Heart left ventricle (tissue), 16 donors: ENCODE results near the gene ACIN1. TPM values are rescaled to one million over a fixed set of nuclear protein-coding genes. Genes with fewer than 3 reads are reported as not detected.

Experiments
- ATAC-seq, 4 donors: fragments of 200-7000 bp; cut with Tn5 transposase; one replicate each; pipeline ENCODE4 v1.9.1; 2020 to 2022; ENCODE audit warnings: moderate library complexity in 4 of 4, mild to moderate bottlenecking in 3 of 4, moderate number of reproducible peaks in 1 of 4
- DNase-seq, 5 donors: peaks; one replicate each; pipeline ENCODE4 v3.0.0-alpha.2; 2020
- H3K27ac ChIP-seq, 12 donors: fragments of 200-600 bp; sonication (generic) in 4 of 12; one replicate each; pipeline versions ENCODE4 v1.5.0 to v1.8.0; 2016 to 2022; ENCODE audit warnings: mild to moderate bottlenecking in 2 of 12
- H3K27me3 ChIP-seq, 9 donors: fragments of 200-600 bp; sonication (generic) in 2 of 9; one replicate each; pipeline versions ENCODE4 v1.5.1 to v1.8.0; 2016 to 2022; ENCODE audit warnings: mild to moderate bottlenecking in 3 of 9
- H3K36me3 ChIP-seq, 9 donors: fragments of 200-600 bp; sonication (generic) in 2 of 9; one replicate each; pipeline versions ENCODE4 v1.5.0 to v1.8.0; 2018 to 2022; ENCODE audit warnings: mild to moderate bottlenecking in 2 of 9
- H3K4me1 ChIP-seq, 12 donors: fragments of 200-600 bp; sonication (generic) in 4 of 12; one replicate each; pipeline versions ENCODE4 v1.5.0 to v1.8.0; 2016 to 2022; ENCODE audit warnings: mild to moderate bottlenecking in 3 of 12
- H3K4me3 ChIP-seq, 12 donors: fragments of 200-600 bp; sonication (generic) in 4 of 12; one replicate each; pipeline versions ENCODE4 v1.5.0 to v1.8.0; 2017 to 2022; ENCODE audit warnings: mild to moderate bottlenecking in 9 of 12, moderate library complexity in 4 of 12
- H3K9me3 ChIP-seq, 12 donors: fragments of 200-600 bp; sonication (generic) in 4 of 12; one replicate each; pipeline versions ENCODE4 v1.5.0 to v1.8.0; 2016 to 2022; ENCODE audit warnings: mild to moderate bottlenecking in 1 of 12
- POLR2A ChIP-seq, 2 donors: fragments of 450-650 bp; IDR thresholded peaks; one replicate each; pipeline ENCODE4 v1.6.1; 2017; ENCODE audit warnings: antibody characterized with exemption in 2 of 2, mild to moderate bottlenecking in 2 of 2, moderate library complexity in 2 of 2
- WGBS, 4 donors: extraction: QIAGEN DNeasy Blood & Tissue Kit in 2 of 4; methylation state at CpG; one replicate each; pipeline versions ENCODE4 v1.1.5 to v1.1.7; 2013 to 2018; 5-methylcytosine and 5-hydroxymethylcytosine counted together
- intact Hi-C, 10 donors: fragments of 100-400 bp; cut with DNase I; formaldehyde crosslinking; loops; one replicate each; pipeline versions ENCODE4 v1.11.1 to v1.14.2; 2022
- polyA plus RNA-seq, 2 donors: library from polyadenylated mRNA; stranded (reverse); fragments of 200-250 nt; gene quantifications; one replicate each; pipeline ENCODE4 v1.2.3, GENCODE V29; 2013
- total RNA-seq, 9 donors: library from RNA; depleted of rRNA in 2 of 9; stranded (reverse); fragments of >200 nt in 2 of 9; fragmentation: NEBNext Ultra II Directional in 3 of 9; extraction: Animal tissue kit (Norgen Biotek cat#: 25700) in 3 of 9; gene quantifications; one replicate each; pipeline versions ENCODE4 v1.1.0 to v1.2.4, GENCODE V29; 2016 to 2023
- TF ChIP-seq, protein P1 (sequence below), 12 donors: fragments of 200-600 bp; sonication (generic) in 4 of 12; IDR thresholded peaks; one replicate each; pipeline versions ENCODE4 v1.5.0 to v1.8.0; 2018 to 2022; ENCODE audit warnings: antibody characterized with exemption in 12 of 12, mild to moderate bottlenecking in 5 of 12
- donor health status: ischemic (EF 13 %, LVEDD 7.1; RV severe dilation, severe dysfunction).
- donor health status: healthy with polysubstance abuse.
- donor health status: DM: no; HTN: yes; CAD: no.
- donor health status: DM: no; HTN: no; CAD: no.
- donor health status: ischemic (EF 25% LVEDD 6.9; RV normal size, moderate dysfunction).
- donor health status: ischemic (EF 25% LVEDD 5.7; RV mildly dilated, moderate dysfunction).
- donor health status: healthy.
- donor health status: DM: yes; HTN: yes; CAD: no.
- donor health status: ischemic (EF 35%, LVEDD 5.7; RV mildly dilated, moderate dysfunction).
- donor health status: nonischemic (EF 11% LVEDD 7.7; RV severe dilation, severe dysfunction).
- donor health status: DM: yes; HTN: yes; CAD: no.
- donor health status: PGD.
- donor health status: ischemic (EF 29% LVEDD 5.4; RV normal size, mild dysfunction).
- donor health status: nonischemic (EF 23%, LVEDD 6.1; RV moderate dilation, normal function).

Gene ACIN1
- total and polyA plus RNA-seq, 11 donors: 42.0 to 91.2 (median 65.6) TPM

DNA sequence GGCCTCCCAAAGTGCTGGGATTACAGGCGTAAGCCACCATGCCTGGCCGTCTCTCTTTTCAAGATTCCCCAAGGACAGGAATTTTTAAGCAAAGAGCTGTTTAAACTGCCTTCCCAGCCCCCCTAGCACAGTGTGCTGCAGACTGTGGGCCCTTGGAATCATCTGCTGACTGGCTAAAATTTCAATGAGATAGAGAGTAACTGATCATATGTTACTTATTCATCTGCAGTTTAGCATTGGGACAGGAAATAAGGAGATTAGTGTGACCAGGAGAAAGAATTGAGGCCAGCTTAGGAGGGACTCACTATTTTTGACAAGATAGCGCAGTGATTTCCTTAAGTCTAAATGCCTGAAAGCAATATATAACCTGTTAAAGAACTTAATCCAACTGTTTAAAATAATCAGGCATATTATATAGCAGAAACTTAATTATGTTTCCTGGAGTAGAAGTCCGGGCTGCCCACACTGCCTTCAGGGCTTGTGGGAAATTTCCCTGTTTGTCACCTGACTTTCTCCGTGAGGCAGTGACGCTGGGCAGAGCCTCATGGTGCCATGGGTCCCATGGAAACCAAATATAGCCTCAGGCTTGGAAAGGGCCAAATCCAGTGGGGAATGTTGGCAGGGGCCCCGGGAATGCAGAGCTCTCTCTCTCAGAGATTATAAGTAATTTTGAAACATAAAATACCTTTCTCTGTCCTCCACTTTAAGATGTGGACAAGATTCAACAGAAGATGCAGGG, 46.9 kb upstream of the ACIN1 start:
- intact Hi-C loops: loop anchor here in 1 of 10 donors (1.0 kb wide), 1 partner anchor 12 kb away; no protein-coding TSS in a partner anchor
- DNase-seq (peak; percentile 75 to 88 (median 80)), ATAC-seq (peak; percentile 85 to 95 (median 90))
- Histone ChIP-seq H3K36me3 (peaks cover 0 to 25% (median 10%) of the 10 kb centered on the region in 9 donors), H3K27ac (peak overlapping the region; percentile 46 to 84 (median 72)), H3K4me3 (no peak overlapping the region), H3K27me3 (no peaks in the 10 kb centered on the region), H3K4me1 (peaks cover 0 to 46% (median 15%) of the 10 kb centered on the region in 12 donors), H3K9me3 (no peaks in the 10 kb centered on the region)
- no peak for TF ChIP-seq POLR2A (IDR thresholded peaks at IDR 0.05)
- TF ChIP-seq, protein P1, sequence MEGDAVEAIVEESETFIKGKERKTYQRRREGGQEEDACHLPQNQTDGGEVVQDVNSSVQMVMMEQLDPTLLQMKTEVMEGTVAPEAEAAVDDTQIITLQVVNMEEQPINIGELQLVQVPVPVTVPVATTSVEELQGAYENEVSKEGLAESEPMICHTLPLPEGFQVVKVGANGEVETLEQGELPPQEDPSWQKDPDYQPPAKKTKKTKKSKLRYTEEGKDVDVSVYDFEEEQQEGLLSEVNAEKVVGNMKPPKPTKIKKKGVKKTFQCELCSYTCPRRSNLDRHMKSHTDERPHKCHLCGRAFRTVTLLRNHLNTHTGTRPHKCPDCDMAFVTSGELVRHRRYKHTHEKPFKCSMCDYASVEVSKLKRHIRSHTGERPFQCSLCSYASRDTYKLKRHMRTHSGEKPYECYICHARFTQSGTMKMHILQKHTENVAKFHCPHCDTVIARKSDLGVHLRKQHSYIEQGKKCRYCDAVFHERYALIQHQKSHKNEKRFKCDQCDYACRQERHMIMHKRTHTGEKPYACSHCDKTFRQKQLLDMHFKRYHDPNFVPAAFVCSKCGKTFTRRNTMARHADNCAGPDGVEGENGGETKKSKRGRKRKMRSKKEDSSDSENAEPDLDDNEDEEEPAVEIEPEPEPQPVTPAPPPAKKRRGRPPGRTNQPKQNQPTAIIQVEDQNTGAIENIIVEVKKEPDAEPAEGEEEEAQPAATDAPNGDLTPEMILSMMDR (IDR thresholded peaks at IDR 0.05): no peak
- 45 to 49% (median 48%) methylated on average over 7 of the region's 7 CpGs for WGBS, 4 donors

DNA sequence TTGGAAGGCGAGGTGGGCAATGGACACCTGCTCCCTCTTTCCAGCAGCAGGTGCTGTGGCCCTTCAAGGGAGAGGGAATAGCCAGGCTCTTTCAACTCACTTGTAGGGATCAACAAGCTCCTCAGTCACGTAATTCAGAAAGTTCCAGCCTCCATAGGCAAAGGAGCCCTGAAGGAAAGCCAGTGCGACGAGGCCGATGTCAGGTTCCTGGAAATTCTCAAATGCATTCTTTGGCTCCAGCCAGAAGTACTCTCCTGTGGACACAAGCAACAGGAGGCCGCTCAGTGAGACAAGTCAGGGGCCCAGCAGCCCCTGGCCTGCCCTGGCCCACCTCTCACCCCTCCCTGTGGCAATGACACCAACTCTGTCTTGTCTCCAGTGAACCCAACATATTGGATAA, 45.4 kb upstream of the ACIN1 start:
- no peak for DNase-seq
- intact Hi-C loops: no loop called here
- Histone ChIP-seq H3K36me3 (peaks cover 0 to 29% (median 10%) of the 10 kb centered on the region in 9 donors), H3K27me3 (no peaks in the 10 kb centered on the region), H3K9me3 (no peaks in the 10 kb centered on the region), H3K4me1 (peaks cover 0 to 34% (median 12%) of the 10 kb centered on the region in 12 donors), H3K27ac (peak overlapping the region in 1 of 12 donors; percentile 18), H3K4me3 (no peak overlapping the region)
- ATAC-seq: no peak
- TF ChIP-seq, protein P1 (IDR thresholded peaks at IDR 0.05): no peak
- no peak for TF ChIP-seq POLR2A (IDR thresholded peaks at IDR 0.05)
- 61 to 81% (median 78%) methylated on average over 5 to 6 of the region's 6 CpGs for WGBS, 4 donors

GRCh38 chr14:23139874-23140273, 44.9 kb upstream of the ACIN1 start:
- Histone ChIP-seq H3K4me3 (no peak overlapping the region), H3K4me1 (peaks cover 0 to 34% (median 12%) of the 10 kb centered on the region in 12 donors), H3K27me3 (no peaks in the 10 kb centered on the region), H3K9me3 (no peaks in the 10 kb centered on the region), H3K36me3 (peaks cover 0 to 29% (median 10%) of the 10 kb centered on the region in 9 donors), H3K27ac (peak overlapping the region in 1 of 12 donors; percentile 18)
- DNase-seq: no peak
- intact Hi-C loops: no loop called here
- ATAC-seq: no peak
- 90 to 100% (median 93%) methylated on average over 2 of the region's 2 CpGs for WGBS, 4 donors
- TF ChIP-seq POLR2A (IDR thresholded peaks at IDR 0.05): no peak
- TF ChIP-seq, protein P1 (IDR thresholded peaks at IDR 0.05): no peak

- DNase-seq (no peak), ATAC-seq (no peak)
- peak overlapping the region in 4 of 12 donors; percentile 19 to 50 (median 28) for H3K27ac ChIP-seq
- no peak overlapping the region for H3K4me3 ChIP-seq
- TF ChIP-seq, protein P1 (IDR thresholded peaks at IDR 0.05): no peak
- no peak for TF ChIP-seq POLR2A (IDR thresholded peaks at IDR 0.05)
- H3K36me3 ChIP-seq: peaks cover 0 to 29% (median 10%) of the 10 kb centered on the region in 9 donors
- H3K9me3 ChIP-seq: no peaks in the 10 kb centered on the region
- 66 to 74% (median 70%) methylated on average over 6 of the region's 6 CpGs for WGBS, 4 donors
- H3K4me1 ChIP-seq: peaks cover 0 to 24% (median 9%) of the 10 kb centered on the region in 12 donors
- H3K27me3 ChIP-seq: no peaks in the 10 kb centered on the region
- intact Hi-C loops: no loop called here
Observed at GRCh38 chr14:23137813-23138535, 43.0 kb upstream of the ACIN1 start.
